ENCODE data around the gene EXD3. TPM values are rescaled to one million over a fixed set of nuclear protein-coding genes. Genes with fewer than 3 reads are reported as not detected.

The EXD3 gene
- polyA plus RNA-seq, 2 of the 4 experiments (the other 2 are of a cell fraction) = 3.4 to 4.5 TPM

DNA sequence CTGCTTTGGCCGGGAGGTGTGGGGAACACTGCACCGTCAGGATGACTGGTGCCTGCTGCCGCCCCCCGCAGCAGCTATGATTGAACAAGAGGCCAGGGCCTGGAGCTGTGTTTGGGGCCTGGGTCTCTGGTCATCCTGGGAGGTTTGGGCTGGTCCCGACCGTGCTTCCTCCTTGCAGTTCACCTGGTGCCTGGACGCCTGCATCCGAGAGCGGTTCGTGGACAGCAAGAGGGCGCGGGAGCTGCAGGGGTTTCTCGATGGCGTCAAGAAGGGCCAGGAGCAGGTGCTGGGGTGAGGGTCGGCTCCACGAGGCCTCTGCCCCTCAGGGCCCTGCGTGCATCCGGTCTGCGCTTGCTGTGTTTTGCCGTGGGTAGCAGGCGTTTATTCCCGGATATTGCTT lies 158.9 kb downstream of the EXD3 start:
- DNase-seq (ENCODE audit: low read depth in 1 of 2, low spot score in 1 of 2) = no peak
- POLR2A ChIA-PET = interaction anchor here (0.9 kb wide), 1 partner anchor 23 kb away, joined by 3 read pairs; no protein-coding TSS in a partner anchor
- H3K4me3 ChIP-seq = no peak overlapping the region
- no peak overlapping the region for H3K4me2 ChIP-seq
- no peaks in the 10 kb centered on the region for H3K9me3 ChIP-seq
- CTCF ChIA-PET = interaction anchor here (1.1 to 17.1 kb wide), 6 partner anchors 9 to 75 kb away, joined by 3 to 236 read pairs (median 4); partner anchors contain the start of gene TUBB4B
- no peak overlapping the region for H3K27ac ChIP-seq
- ATAC-seq = no peak
- 95% methylated on average over 21 of the region's 22 CpGs for WGBS (ENCODE audit: missing lambda C conversion rate)
- TF ChIP-seq NFE2L2 (conservative IDR thresholded peaks at IDR 0.05; ENCODE audit: low read length) (no peak), ZSCAN20 (CRISPR knock-in tag; IDR thresholded peaks at IDR 0.05) (no peak), JUN (IDR thresholded peaks at IDR 0.05) (no peak), NR3C1 (IDR thresholded peaks at IDR 0.05) (no peak), HOXB5 (CRISPR knock-in tag; IDR thresholded peaks at IDR 0.05) (no peak), KDM1A (IDR thresholded peaks at IDR 0.05; ENCODE audit: low read depth) (no peak), JUNB (IDR thresholded peaks at IDR 0.05) (no peak), ZC3H11A (IDR thresholded peaks at IDR 0.05) (no peak)
- TF ChIP-seq, protein P1, sequence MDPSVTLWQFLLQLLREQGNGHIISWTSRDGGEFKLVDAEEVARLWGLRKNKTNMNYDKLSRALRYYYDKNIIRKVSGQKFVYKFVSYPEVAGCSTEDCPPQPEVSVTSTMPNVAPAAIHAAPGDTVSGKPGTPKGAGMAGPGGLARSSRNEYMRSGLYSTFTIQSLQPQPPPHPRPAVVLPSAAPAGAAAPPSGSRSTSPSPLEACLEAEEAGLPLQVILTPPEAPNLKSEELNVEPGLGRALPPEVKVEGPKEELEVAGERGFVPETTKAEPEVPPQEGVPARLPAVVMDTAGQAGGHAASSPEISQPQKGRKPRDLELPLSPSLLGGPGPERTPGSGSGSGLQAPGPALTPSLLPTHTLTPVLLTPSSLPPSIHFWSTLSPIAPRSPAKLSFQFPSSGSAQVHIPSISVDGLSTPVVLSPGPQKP (IDR thresholded peaks at IDR 0.05; ENCODE audit: low read depth, low read length) = no peak
- no peak for FAIRE-seq
- peaks cover 15% of the 10 kb centered on the region for H3K4me1 ChIP-seq

DNA sequence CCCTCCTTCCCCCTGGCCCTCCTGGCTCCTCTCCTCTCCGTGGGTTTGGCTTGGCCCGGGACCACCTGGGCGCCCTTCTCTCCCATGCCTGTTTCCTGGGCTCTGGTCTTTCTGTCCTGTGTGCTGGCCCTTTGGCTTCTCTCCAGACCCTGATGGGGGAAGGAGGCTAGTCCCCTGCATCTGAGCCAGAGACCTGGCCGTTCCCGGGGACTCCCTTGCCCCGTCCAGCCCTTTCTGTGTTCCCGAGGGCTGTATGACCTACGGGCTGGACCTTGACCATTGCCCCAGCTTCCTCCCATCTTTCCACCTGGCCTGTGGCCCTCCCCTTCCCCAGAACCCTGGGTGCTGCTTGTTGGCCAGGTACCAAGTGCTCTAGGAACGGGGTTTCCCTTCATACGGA lies 159.5 kb downstream of the EXD3 start:
- FAIRE-seq (no peak), DNase-seq (ENCODE audit: low read depth in 1 of 2, low spot score in 1 of 2) (no peak), ATAC-seq (no peak)
- 80% methylated on average over 10 of the region's 10 CpGs for WGBS (ENCODE audit: missing lambda C conversion rate)
- H3K4me1 ChIP-seq = peaks cover 10% of the 10 kb centered on the region
- no peaks in the 10 kb centered on the region for H3K9me3 ChIP-seq
- H3K4me3 ChIP-seq = no peak overlapping the region
- H3K4me2 ChIP-seq = no peak overlapping the region
- CTCF ChIA-PET = interaction anchor here (1.1 to 17.1 kb wide), 3 partner anchors 10 to 23 kb away, joined by 3 to 236 read pairs (median 43); partner anchors contain the start of gene TUBB4B
- H3K27ac ChIP-seq = no peak overlapping the region
- TF ChIP-seq MAZ (IDR thresholded peaks at IDR 0.05; ENCODE audit: borderline replicate concordance, low read depth, low read length) (no peak), ZNF302 (CRISPR knock-in tag; IDR thresholded peaks at IDR 0.05) (no peak), NR3C1 (IDR thresholded peaks at IDR 0.05) (no peak), EP300 (IDR thresholded peaks at IDR 0.05) (no peak), BHLHE40 (IDR thresholded peaks at IDR 0.05; ENCODE audit: low read depth, low read length) (no peak), KDM1A (IDR thresholded peaks at IDR 0.05; ENCODE audit: low read depth) (no peak), RAD21 (conservative IDR thresholded peaks at IDR 0.05 in 1 of 2, IDR thresholded peaks at IDR 0.05 in 1 of 2) (no peak), HDAC2 (IDR thresholded peaks at IDR 0.05) (no peak), MYC (IDR thresholded peaks at IDR 0.05; ENCODE audit: borderline replicate concordance, low read length) (no peak), RCOR1 (IDR thresholded peaks at IDR 0.05; ENCODE audit: low read depth, low read length) (no peak), RFX5 (IDR thresholded peaks at IDR 0.05) (no peak), EHMT2 (IDR thresholded peaks at IDR 0.05; ENCODE audit: low read depth) (no peak), ZSCAN20 (CRISPR knock-in tag; IDR thresholded peaks at IDR 0.05) (no peak), HOXA7 (CRISPR knock-in tag; IDR thresholded peaks at IDR 0.05) (no peak), ZFP36 (IDR thresholded peaks at IDR 0.05; ENCODE audit: borderline replicate concordance, partially characterized antibody) (no peak), TFCP2L1 (CRISPR knock-in tag; IDR thresholded peaks at IDR 0.05) (no peak), JUNB (IDR thresholded peaks at IDR 0.05) (no peak), SMC3 (IDR thresholded peaks at IDR 0.05) (no peak)
- TF ChIP-seq, protein P2, sequence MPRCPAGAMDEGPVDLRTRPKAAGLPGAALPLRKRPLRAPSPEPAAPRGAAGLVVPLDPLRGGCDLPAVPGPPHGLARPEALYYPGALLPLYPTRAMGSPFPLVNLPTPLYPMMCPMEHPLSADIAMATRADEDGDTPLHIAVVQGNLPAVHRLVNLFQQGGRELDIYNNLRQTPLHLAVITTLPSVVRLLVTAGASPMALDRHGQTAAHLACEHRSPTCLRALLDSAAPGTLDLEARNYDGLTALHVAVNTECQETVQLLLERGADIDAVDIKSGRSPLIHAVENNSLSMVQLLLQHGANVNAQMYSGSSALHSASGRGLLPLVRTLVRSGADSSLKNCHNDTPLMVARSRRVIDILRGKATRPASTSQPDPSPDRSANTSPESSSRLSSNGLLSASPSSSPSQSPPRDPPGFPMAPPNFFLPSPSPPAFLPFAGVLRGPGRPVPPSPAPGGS (IDR thresholded peaks at IDR 0.05) = no peak
- TF ChIP-seq, protein P3, sequence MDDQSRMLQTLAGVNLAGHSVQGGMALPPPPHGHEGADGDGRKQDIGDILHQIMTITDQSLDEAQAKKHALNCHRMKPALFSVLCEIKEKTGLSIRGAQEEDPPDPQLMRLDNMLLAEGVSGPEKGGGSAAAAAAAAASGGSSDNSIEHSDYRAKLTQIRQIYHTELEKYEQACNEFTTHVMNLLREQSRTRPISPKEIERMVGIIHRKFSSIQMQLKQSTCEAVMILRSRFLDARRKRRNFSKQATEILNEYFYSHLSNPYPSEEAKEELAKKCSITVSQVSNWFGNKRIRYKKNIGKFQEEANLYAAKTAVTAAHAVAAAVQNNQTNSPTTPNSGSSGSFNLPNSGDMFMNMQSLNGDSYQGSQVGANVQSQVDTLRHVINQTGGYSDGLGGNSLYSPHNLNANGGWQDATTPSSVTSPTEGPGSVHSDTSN (IDR thresholded peaks at IDR 0.05) = no peak
- POLR2A ChIA-PET = interaction anchor here (1.0 kb wide), 1 partner anchor 23 kb away, joined by 4 read pairs; no protein-coding TSS in a partner anchor
